HEK293 (cell line): ENCODE results near the gene CCNG2.

Source experiments
- CTCF ChIA-PET: fragments of 350-600 bp; formaldehyde crosslinking; extraction: SDS; loops from one replicate; lab custom pipeline; 2021; ENCODE audit warnings: antibody characterized with exemption; lab: Yijun Ruan, JAX
- POLR2A ChIA-PET: fragments of 300-600 bp; formaldehyde crosslinking; extraction: SDS; loops from one replicate; lab custom pipeline; 2020; ENCODE audit warnings: antibody characterized with exemption, inconsistent platforms; lab: Yijun Ruan, JAX
- H3K27ac ChIP-seq: fragments of 200-500 bp; sonication (Bioruptor generic); 2 replicates; pipeline ENCODE4 v1.5.1; 2014; ENCODE audit warnings: low read depth, low read length, control low read depth, inconsistent platforms; ENCODE audit errors: extremely low read depth
- H3K36me3 ChIP-seq, 2 experiments: fragments of 200-500 bp in 1 of 2; sonication (Bioruptor generic) in 1 of 2; 1 replicate in 1 of 2; 2 replicates in 1 of 2; pipeline ENCODE4 v1.5.1; 2014 to 2017; ENCODE audit warnings: inconsistent platforms in 2 of 2, low read length in 2 of 2; ENCODE audit not compliant: control insufficient read depth in 2 of 2, insufficient read depth in 1 of 2
- H3K4me1 ChIP-seq: fragments of 200-500 bp; sonication (Bioruptor generic); 2 replicates; pipeline ENCODE4 v1.5.1; 2014; ENCODE audit warnings: mild to moderate bottlenecking, low read length, inconsistent platforms; ENCODE audit not compliant: control insufficient read depth, insufficient read depth
- H3K4me3 ChIP-seq: 2 replicates; pipeline ENCODE4 v1.5.1; 2011; ENCODE audit warnings: low read depth, mild to moderate bottlenecking, control low read depth, low read length, moderate library complexity
- H3K9me3 ChIP-seq: fragments of 200-500 bp; sonication (Bioruptor generic); 2 replicates; pipeline ENCODE4 v1.5.1; 2014; ENCODE audit warnings: low read depth, low read length, inconsistent platforms; ENCODE audit not compliant: control insufficient read depth, insufficient read depth
- ATF2 ChIP-seq: fragments of 450-650 bp; formaldehyde crosslinking; IDR thresholded peaks from 2 replicates; pipeline ENCODE4 v1.5.1; 2016; ENCODE audit warnings: missing biosample characterization, missing genetic modification characterization, low read depth
- CTCF ChIP-seq: fragments of 450-650 bp; formaldehyde crosslinking; IDR thresholded peaks from 2 replicates; pipeline ENCODE4 v1.5.1; 2016; ENCODE audit warnings: missing biosample characterization, missing genetic modification characterization
- FEZF1 ChIP-seq: fragments of 450-650 bp; formaldehyde crosslinking; IDR thresholded peaks from 2 replicates; pipeline ENCODE4 v1.5.1; 2016; ENCODE audit warnings: missing biosample characterization, missing genetic modification characterization
- GLI4 ChIP-seq: fragments of 450-650 bp; formaldehyde crosslinking; IDR thresholded peaks from 2 replicates; pipeline ENCODE4 v1.5.1; 2016; ENCODE audit warnings: missing biosample characterization, missing genetic modification characterization
- PRDM2 ChIP-seq: fragments of 450-650 bp; formaldehyde crosslinking; IDR thresholded peaks from 2 replicates; pipeline ENCODE4 v1.5.1; 2016; ENCODE audit warnings: missing biosample characterization, missing genetic modification characterization, borderline replicate concordance
- SCRT1 ChIP-seq: fragments of 450-650 bp; formaldehyde crosslinking; IDR thresholded peaks from 2 replicates; pipeline ENCODE4 v1.5.1; 2016; ENCODE audit warnings: missing biosample characterization, missing genetic modification characterization, borderline replicate concordance
- SP2 ChIP-seq: fragments of 450-650 bp; formaldehyde crosslinking; IDR thresholded peaks from 2 replicates; pipeline ENCODE4 v1.5.1; 2016; ENCODE audit warnings: missing biosample characterization, missing genetic modification characterization
- ZBTB26 ChIP-seq: fragments of 450-650 bp; formaldehyde crosslinking; optimal IDR thresholded peaks from 2 replicates; pipeline ENCODE3; 2016; ENCODE audit warnings: missing biosample characterization, mild to moderate bottlenecking, missing genetic modification characterization
- ZBTB6 ChIP-seq: fragments of 450-650 bp; formaldehyde crosslinking; IDR thresholded peaks from 2 replicates; pipeline ENCODE4 v1.5.1; 2017; ENCODE audit warnings: missing biosample characterization, missing genetic modification characterization
- ZFP41 ChIP-seq: fragments of 450-650 bp; formaldehyde crosslinking; IDR thresholded peaks from 2 replicates; pipeline ENCODE4 v1.5.1; 2016; ENCODE audit warnings: missing biosample characterization, missing genetic modification characterization, borderline replicate concordance
- ZNF140 ChIP-seq: fragments of 450-650 bp; formaldehyde crosslinking; IDR thresholded peaks from 2 replicates; pipeline ENCODE4 v1.5.1; 2016; ENCODE audit warnings: missing biosample characterization, missing genetic modification characterization
- ZNF239 ChIP-seq: fragments of 450-650 bp; formaldehyde crosslinking; IDR thresholded peaks from 2 replicates; pipeline ENCODE4 v1.5.1; 2016; ENCODE audit warnings: missing biosample characterization, missing genetic modification characterization
- ZNF280C ChIP-seq: fragments of 450-650 bp; formaldehyde crosslinking; IDR thresholded peaks from 2 replicates; pipeline ENCODE4 v1.5.1; 2016; ENCODE audit warnings: missing biosample characterization, missing genetic modification characterization
- ZNF354C ChIP-seq: fragments of 450-650 bp; formaldehyde crosslinking; IDR thresholded peaks from 2 replicates; pipeline ENCODE4 v1.5.1; 2016; ENCODE audit warnings: missing biosample characterization, missing genetic modification characterization, low read depth, borderline replicate concordance
- ZNF433 ChIP-seq: fragments of 450-650 bp; formaldehyde crosslinking; IDR thresholded peaks from 2 replicates; pipeline ENCODE4 v1.5.1; 2016; ENCODE audit warnings: missing biosample characterization, missing genetic modification characterization, low read depth
- ZNF488 ChIP-seq: fragments of 450-650 bp; formaldehyde crosslinking; IDR thresholded peaks from 2 replicates; pipeline ENCODE4 v1.5.1; 2016; ENCODE audit warnings: missing biosample characterization, missing genetic modification characterization
- ZNF843 ChIP-seq: fragments of 450-650 bp; formaldehyde crosslinking; IDR thresholded peaks from 2 replicates; pipeline ENCODE4 v1.5.1; 2016; ENCODE audit warnings: missing biosample characterization, missing genetic modification characterization
- ZSCAN18 ChIP-seq: fragments of 450-650 bp; formaldehyde crosslinking; IDR thresholded peaks from 2 replicates; pipeline ENCODE4 v1.5.1; 2016; ENCODE audit warnings: missing biosample characterization, missing genetic modification characterization

The CCNG2 gene

GRCh38 chr4:77157859-77158486, 966 bp downstream of the CCNG2 start (continued):
- no peak for TF ChIP-seq ZBTB6 (tag by site-specific recombination)
- TF ChIP-seq ATF2 (tag by site-specific recombination), result no peak
- TF ChIP-seq CTCF (tag by site-specific recombination), result peak; percentile 21; the same call in 1 of the 2 replicates
- no peak for TF ChIP-seq FEZF1 (tag by site-specific recombination)
- TF ChIP-seq PRDM2 (tag by site-specific recombination), result no peak
- no peak for TF ChIP-seq ZSCAN18 (tag by site-specific recombination)
- TF ChIP-seq ZFP41 (tag by site-specific recombination), result no peak
- TF ChIP-seq ZNF239 (tag by site-specific recombination), result no peak
- no peak for TF ChIP-seq ZNF280C (tag by site-specific recombination)

- Histone ChIP-seq H3K36me3 (peaks cover 16 to 50% of the 10 kb centered on the region in 2 experiments), H3K9me3 (no peaks in the 10 kb centered on the region), H3K4me1 (no peaks in the 10 kb centered on the region), H3K27ac (peak overlapping the region; percentile 42), H3K4me3 (peak overlapping the region; percentile 92)
- ChIA-PET POLR2A (interaction anchor here (0.6 to 3.6 kb wide), 4 partner anchors 12 to 852 kb away, joined by 3 to 19 read pairs (median 3); partner anchors contain the start of genes CCNI and STBD1), CTCF (interaction anchor here (0.6 to 1.0 kb wide), 4 partner anchors 17 to 44 kb away, joined by 3 to 4 read pairs (median 3); no protein-coding TSS in a partner anchor)
- TF ChIP-seq SP2 (no peak), SCRT1 (tag by site-specific recombination) (no peak), GLI4 (no peak), ZBTB26 (tag by site-specific recombination) (no peak), ZNF488 (tag by site-specific recombination) (no peak), ZNF843 (tag by site-specific recombination) (no peak), ZNF140 (tag by site-specific recombination) (no peak), ZNF433 (tag by site-specific recombination) (no peak), ZNF354C (no peak)
Measured at GRCh38 chr4:77158487-77158861, 1.5 kb downstream of the CCNG2 start.
